ENCODE measurements around the gene SLC44A1. TPM values are rescaled to one million over a fixed set of nuclear protein-coding genes. Genes with fewer than 3 reads are reported as not detected.

Gene SLC44A1
- total RNA-seq, 4 donors from 2014 or later = 35.4 to 62.3 (median 48.2) TPM

GRCh38 chr9:105329719-105330062 lies 85.2 kb downstream of the SLC44A1 start:
- no peak for TF ChIP-seq CTCF (IDR thresholded peaks at IDR 0.05)
- ATAC-seq (ENCODE audit: low FRiP score) (peak; percentile 47), DNase-seq (ENCODE audit: low spot score) (no peak)

GRCh38 chr9:105330201-105330600 lies 85.8 kb downstream of the SLC44A1 start:
- no peak for ATAC-seq (ENCODE audit: low FRiP score)

GRCh38 chr9:105330755-105331154 lies 86.3 kb downstream of the SLC44A1 start:
- no peak for TF ChIP-seq CTCF (IDR thresholded peaks at IDR 0.05)
- no peak for ATAC-seq (ENCODE audit: low FRiP score)
- no peak for DNase-seq (ENCODE audit: low spot score)

More at GRCh38 chr9:105330201-105330600, 85.8 kb downstream of the SLC44A1 start:
- TF ChIP-seq CTCF (IDR thresholded peaks at IDR 0.05) = no peak
- no peak for DNase-seq (ENCODE audit: low spot score)

- ATAC-seq (ENCODE audit: low FRiP score) (no peak), DNase-seq (ENCODE audit: low spot score) (no peak)
- TF ChIP-seq CTCF (IDR thresholded peaks at IDR 0.05) = no peak
Measured at GRCh38 chr9:105331160-105331559, 86.7 kb downstream of the SLC44A1 start.

GRCh38 chr9:105331755-105332154 lies 87.3 kb downstream of the SLC44A1 start:
- DNase-seq (ENCODE audit: low spot score) (no peak), ATAC-seq (ENCODE audit: low FRiP score) (no peak)
- TF ChIP-seq CTCF (IDR thresholded peaks at IDR 0.05) = no peak

- no peak for ATAC-seq (ENCODE audit: low FRiP score)
- DNase-seq (ENCODE audit: low spot score) = no peak
- no peak for TF ChIP-seq CTCF (IDR thresholded peaks at IDR 0.05)
Measured at GRCh38 chr9:105332471-105332870, 88.0 kb downstream of the SLC44A1 start.

- ATAC-seq (ENCODE audit: low FRiP score) = no peak
- no peak for DNase-seq (ENCODE audit: low spot score)
- TF ChIP-seq CTCF (IDR thresholded peaks at IDR 0.05) = no peak
Measured at GRCh38 chr9:105333076-105333475, 88.6 kb downstream of the SLC44A1 start.

All from omental fat pad (tissue), 4 donors.